HEK293 (cell line): ENCODE results near the gene RTN4IP1.

Experiments
- ATF2 ChIP-seq: fragments of 450-650 bp; formaldehyde crosslinking; IDR thresholded peaks from 2 replicates; pipeline ENCODE4 v1.5.1; 2016; ENCODE audit warnings: missing biosample characterization, missing genetic modification characterization, low read depth
- CTCF ChIP-seq: fragments of 450-650 bp; formaldehyde crosslinking; IDR thresholded peaks from 2 replicates; pipeline ENCODE4 v1.5.1; 2016; ENCODE audit warnings: missing biosample characterization, missing genetic modification characterization
- KLF17 ChIP-seq: fragments of 450-650 bp; formaldehyde crosslinking; IDR thresholded peaks from 2 replicates; pipeline ENCODE4 v1.5.1; 2016; ENCODE audit warnings: missing biosample characterization, missing genetic modification characterization
- PBX3 ChIP-seq: sonication (generic); formaldehyde crosslinking; IDR thresholded peaks from 2 replicates; pipeline ENCODE4 v1.8.1; 2022; ENCODE audit warnings: mild to moderate bottlenecking, moderate library complexity, missing genetic modification reagents
- REST ChIP-seq: fragments of 450-650 bp; formaldehyde crosslinking; IDR thresholded peaks from 2 replicates; pipeline ENCODE4 v1.5.1; 2016; ENCODE audit warnings: missing biosample characterization, missing genetic modification characterization
- SP7 ChIP-seq: fragments of 450-650 bp; formaldehyde crosslinking; IDR thresholded peaks from 2 replicates; pipeline ENCODE4 v1.5.1; 2016; ENCODE audit warnings: missing biosample characterization, missing genetic modification characterization
- TRIM28 ChIP-seq: IDR thresholded peaks from 2 replicates; pipeline ENCODE4 v1.6.1; 2011; ENCODE audit warnings: low read length, control low read depth, borderline replicate concordance
- TSHZ1 ChIP-seq: fragments of 450-650 bp; formaldehyde crosslinking; IDR thresholded peaks from 2 replicates; pipeline ENCODE4 v1.5.1; 2016; ENCODE audit warnings: missing biosample characterization, missing genetic modification characterization, borderline replicate concordance
- ZBTB10 ChIP-seq: fragments of 450-650 bp; formaldehyde crosslinking; IDR thresholded peaks from 2 replicates; pipeline ENCODE4 v1.5.1; 2016; ENCODE audit warnings: missing biosample characterization, missing genetic modification characterization
- ZBTB48 ChIP-seq: fragments of 450-650 bp; formaldehyde crosslinking; IDR thresholded peaks from 2 replicates; pipeline ENCODE4 v1.5.1; 2016; ENCODE audit warnings: missing biosample characterization, missing genetic modification characterization
- ZNF112 ChIP-seq: fragments of 450-650 bp; formaldehyde crosslinking; IDR thresholded peaks from 2 replicates; pipeline ENCODE4 v1.5.0; 2017; ENCODE audit warnings: missing biosample characterization, missing genetic modification characterization
- ZNF274 ChIP-seq, 2 experiments: fragments of 200-500 bp in 1 of 2; fragments of 450-650 bp in 1 of 2; sonication (Bioruptor generic) in 1 of 2; formaldehyde crosslinking in 1 of 2; IDR thresholded peaks; 2 replicates each; pipeline versions ENCODE4 v1.5.1 to v1.6.1; 2014 to 2016; ENCODE audit warnings: borderline replicate concordance in 1 of 2, inconsistent platforms in 1 of 2, low read length in 1 of 2, missing biosample characterization in 1 of 2, missing genetic modification characterization in 1 of 2
- ZNF843 ChIP-seq: fragments of 450-650 bp; formaldehyde crosslinking; IDR thresholded peaks from 2 replicates; pipeline ENCODE4 v1.5.1; 2016; ENCODE audit warnings: missing biosample characterization, missing genetic modification characterization
- ZSCAN23 ChIP-seq: fragments of 450-650 bp; formaldehyde crosslinking; IDR thresholded peaks from 2 replicates; pipeline ENCODE4 v1.5.1; 2016; ENCODE audit warnings: missing biosample characterization, missing genetic modification characterization

- TF ChIP-seq ZSCAN23 (tag by site-specific recombination), result no peak
- TF ChIP-seq ATF2, result no peak
- no peak for TF ChIP-seq ZBTB10 (tag by site-specific recombination)
- no peak for TF ChIP-seq ZNF843 (tag by site-specific recombination)
- TF ChIP-seq CTCF (tag by site-specific recombination), result no peak
- no peak for TF ChIP-seq ZNF274 (IDR thresholded peaks at IDR 0.05; ENCODE audit: low read length)
- TF ChIP-seq ZNF274 (tag by site-specific recombination; IDR thresholded peaks at IDR 0.05; ENCODE audit: borderline replicate concordance), result no peak
- no peak for TF ChIP-seq REST (tag by site-specific recombination)
- no peak for TF ChIP-seq SP7
- TF ChIP-seq PBX3 (CRISPR knock-in tag), result no peak
- TF ChIP-seq ZNF112 (tag by site-specific recombination), result no peak
- TF ChIP-seq TSHZ1 (tag by site-specific recombination), result no peak
- TF ChIP-seq KLF17 (tag by site-specific recombination), result no peak
- no peak for TF ChIP-seq TRIM28
- TF ChIP-seq ZBTB48 (tag by site-specific recombination), result no peak
Measured at GRCh38 chr6:106648651-106649308, 19.5 kb upstream of the RTN4IP1 start.
